Peyer's patch (tissue), 4 donors: ENCODE data around the gene GREB1L.

Experiments used
- CTCF ChIP-seq, 6 experiments: fragments of 450-650 bp in 4 of 6; fragments of 200-600 bp in 2 of 6; sonication (generic) in 1 of 6; IDR thresholded peaks; one replicate each; pipeline ENCODE4 v1.5.1; 2017 to 2019; ENCODE audit warnings: antibody characterized with exemption in 6 of 6, mild to moderate bottlenecking in 3 of 6, moderate library complexity in 1 of 6
- POLR2A ChIP-seq, 2 donors: fragments of 450-650 bp; IDR thresholded peaks; one replicate each; pipeline ENCODE4 v1.5.1; 2017; ENCODE audit warnings: antibody characterized with exemption in 2 of 2, mild to moderate bottlenecking in 2 of 2, moderate library complexity in 2 of 2

GRCh38 chr18:21210278-21210677 is 31.8 kb upstream of the GREB1L start:
- TF ChIP-seq CTCF (IDR thresholded peaks at IDR 0.05) = no peak
- no peak for TF ChIP-seq POLR2A (IDR thresholded peaks at IDR 0.05)
